ENCODE data around the gene RASD2.

The RASD2 gene

DNA sequence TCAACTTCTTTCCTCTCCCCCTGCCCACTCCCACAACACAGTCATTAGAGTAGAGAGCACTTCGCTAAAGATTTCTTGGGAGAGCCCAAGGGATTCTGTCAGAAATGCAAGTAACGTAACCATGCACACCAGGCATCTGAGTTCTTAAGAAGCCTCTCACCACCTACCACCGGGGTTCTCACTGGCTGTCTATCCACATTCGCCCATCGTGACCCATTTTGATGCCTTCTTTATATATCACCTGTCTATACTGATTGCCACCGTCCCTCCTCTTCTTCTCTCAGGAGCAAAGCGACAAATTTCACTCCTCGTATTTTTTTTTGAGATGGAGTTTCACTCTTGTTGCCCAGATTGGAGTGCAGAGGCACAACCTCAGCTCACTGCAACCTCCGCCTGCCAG, 23.9 kb upstream of the RASD2 start:
- TF ChIP-seq POLR2AphosphoS5 (IDR thresholded peaks at IDR 0.05; ENCODE audit: low read depth, low read length) (no peak), FOXP2 (optimal IDR thresholded peaks at IDR 0.05; ENCODE audit: borderline replicate concordance, extremely low read depth, extremely low read length, insufficient read depth) (no peak), SIN3A (IDR thresholded peaks at IDR 0.05; ENCODE audit: borderline replicate concordance, insufficient read depth, low read length) (no peak), TAF1 (IDR thresholded peaks at IDR 0.05; ENCODE audit: borderline replicate concordance, insufficient read depth, low read length) (no peak)
- TF ChIP-seq, protein P1, sequence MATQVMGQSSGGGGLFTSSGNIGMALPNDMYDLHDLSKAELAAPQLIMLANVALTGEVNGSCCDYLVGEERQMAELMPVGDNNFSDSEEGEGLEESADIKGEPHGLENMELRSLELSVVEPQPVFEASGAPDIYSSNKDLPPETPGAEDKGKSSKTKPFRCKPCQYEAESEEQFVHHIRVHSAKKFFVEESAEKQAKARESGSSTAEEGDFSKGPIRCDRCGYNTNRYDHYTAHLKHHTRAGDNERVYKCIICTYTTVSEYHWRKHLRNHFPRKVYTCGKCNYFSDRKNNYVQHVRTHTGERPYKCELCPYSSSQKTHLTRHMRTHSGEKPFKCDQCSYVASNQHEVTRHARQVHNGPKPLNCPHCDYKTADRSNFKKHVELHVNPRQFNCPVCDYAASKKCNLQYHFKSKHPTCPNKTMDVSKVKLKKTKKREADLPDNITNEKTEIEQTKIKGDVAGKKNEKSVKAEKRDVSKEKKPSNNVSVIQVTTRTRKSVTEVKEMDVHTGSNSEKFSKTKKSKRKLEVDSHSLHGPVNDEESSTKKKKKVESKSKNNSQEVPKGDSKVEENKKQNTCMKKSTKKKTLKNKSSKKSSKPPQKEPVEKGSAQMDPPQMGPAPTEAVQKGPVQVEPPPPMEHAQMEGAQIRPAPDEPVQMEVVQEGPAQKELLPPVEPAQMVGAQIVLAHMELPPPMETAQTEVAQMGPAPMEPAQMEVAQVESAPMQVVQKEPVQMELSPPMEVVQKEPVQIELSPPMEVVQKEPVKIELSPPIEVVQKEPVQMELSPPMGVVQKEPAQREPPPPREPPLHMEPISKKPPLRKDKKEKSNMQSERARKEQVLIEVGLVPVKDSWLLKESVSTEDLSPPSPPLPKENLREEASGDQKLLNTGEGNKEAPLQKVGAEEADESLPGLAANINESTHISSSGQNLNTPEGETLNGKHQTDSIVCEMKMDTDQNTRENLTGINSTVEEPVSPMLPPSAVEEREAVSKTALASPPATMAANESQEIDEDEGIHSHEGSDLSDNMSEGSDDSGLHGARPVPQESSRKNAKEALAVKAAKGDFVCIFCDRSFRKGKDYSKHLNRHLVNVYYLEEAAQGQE (IDR thresholded peaks at IDR 0.05; ENCODE audit: insufficient read depth in 1 of 2, low read depth in 2 of 2, low read length in 2 of 2), result no peak

DNA sequence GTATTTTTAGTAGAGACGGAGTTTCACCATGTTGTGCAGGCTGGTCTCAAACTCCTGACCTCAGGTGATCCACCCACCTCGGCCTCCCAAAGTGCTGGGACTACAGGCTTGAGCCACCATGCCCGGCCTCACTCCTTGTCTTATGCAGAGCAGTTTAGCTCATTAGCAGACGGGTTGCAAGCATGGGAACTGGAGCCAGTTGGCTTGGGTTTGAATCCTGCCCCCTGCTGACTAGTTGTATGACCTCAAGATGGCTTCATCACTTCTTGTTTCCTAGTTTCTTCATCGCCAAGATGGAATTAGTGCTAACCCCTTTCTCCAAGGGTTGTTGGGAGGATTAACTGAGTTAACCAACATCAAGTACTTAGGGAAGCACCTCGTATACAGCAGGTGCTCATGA, 23.4 kb upstream of the RASD2 start:
- no peak for TF ChIP-seq SIN3A (IDR thresholded peaks at IDR 0.05; ENCODE audit: borderline replicate concordance, insufficient read depth, low read length)
- TF ChIP-seq FOXP2 (optimal IDR thresholded peaks at IDR 0.05; ENCODE audit: borderline replicate concordance, extremely low read depth, extremely low read length, insufficient read depth), result no peak
- no peak for TF ChIP-seq TAF1 (IDR thresholded peaks at IDR 0.05; ENCODE audit: borderline replicate concordance, insufficient read depth, low read length)
- TF ChIP-seq, protein P1 (IDR thresholded peaks at IDR 0.05; ENCODE audit: insufficient read depth in 1 of 2, low read depth in 2 of 2, low read length in 2 of 2), result no peak
- no peak for TF ChIP-seq POLR2AphosphoS5 (IDR thresholded peaks at IDR 0.05; ENCODE audit: low read depth, low read length)

DNA sequence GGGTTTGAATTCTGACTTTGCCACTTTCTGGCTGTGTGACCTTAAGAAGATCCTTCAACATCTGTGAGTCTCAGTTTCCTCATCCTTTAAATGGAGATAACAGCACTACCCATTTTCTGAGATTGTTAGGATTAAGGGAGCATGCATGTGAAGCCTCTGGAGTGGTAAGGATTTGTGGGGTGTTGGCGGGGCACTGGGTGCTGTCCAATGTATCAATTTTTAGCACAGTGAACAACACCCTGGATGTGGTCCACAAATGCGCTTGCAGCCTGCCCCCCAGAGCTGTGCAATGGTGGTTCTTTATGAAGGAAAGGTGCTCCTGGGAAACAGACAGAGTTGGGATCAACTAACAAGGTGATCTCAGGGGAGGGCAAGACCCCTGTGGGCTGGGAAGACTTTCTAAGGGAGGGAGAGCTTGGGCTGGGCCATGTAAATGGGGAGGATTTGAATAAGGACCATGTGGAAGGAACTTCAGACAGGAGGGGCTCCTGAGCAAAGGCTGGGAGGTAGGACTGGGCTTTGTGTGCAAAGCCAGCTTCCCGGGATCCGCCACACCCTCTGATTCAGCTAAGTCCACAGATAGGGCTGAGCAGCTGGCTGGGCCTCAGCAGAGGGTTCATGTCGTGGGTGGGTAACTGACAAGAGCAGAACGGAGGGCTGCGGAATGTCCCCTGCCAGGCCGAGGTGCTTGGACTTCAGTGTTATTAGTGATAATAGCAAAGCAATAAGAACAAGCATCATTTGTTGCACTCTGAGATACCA, 22.7 kb upstream of the RASD2 start:
- TF ChIP-seq TAF1 (IDR thresholded peaks at IDR 0.05; ENCODE audit: borderline replicate concordance, insufficient read depth, low read length) (no peak), FOXP2 (optimal IDR thresholded peaks at IDR 0.05; ENCODE audit: borderline replicate concordance, extremely low read depth, extremely low read length, insufficient read depth) (no peak), POLR2AphosphoS5 (IDR thresholded peaks at IDR 0.05; ENCODE audit: low read depth, low read length) (no peak), SIN3A (IDR thresholded peaks at IDR 0.05; ENCODE audit: borderline replicate concordance, insufficient read depth, low read length) (no peak)
- TF ChIP-seq, protein P1 (IDR thresholded peaks at IDR 0.05; ENCODE audit: insufficient read depth in 1 of 2, low read depth in 2 of 2, low read length in 2 of 2), result no peak

DNA sequence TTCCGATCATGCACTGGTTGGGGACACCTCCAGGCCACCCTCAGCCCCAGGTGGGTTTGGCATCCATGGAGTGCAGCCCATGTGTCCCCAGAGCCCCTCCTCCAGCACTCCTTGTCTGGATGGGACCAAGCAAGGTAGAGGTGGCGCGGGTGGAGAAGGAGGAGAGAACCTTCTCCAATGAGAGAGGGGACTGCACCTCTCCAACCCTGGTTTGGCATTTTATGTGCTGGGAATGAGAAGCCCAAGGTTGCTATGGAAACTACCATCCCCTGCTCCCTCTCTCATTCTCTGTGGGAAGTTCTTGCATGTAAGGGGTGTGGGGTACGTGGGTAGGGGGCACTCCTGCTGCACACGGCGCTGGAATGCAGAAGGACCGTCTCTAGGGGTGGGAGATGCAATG, 21.8 kb upstream of the RASD2 start:
- TF ChIP-seq SIN3A (IDR thresholded peaks at IDR 0.05; ENCODE audit: borderline replicate concordance, insufficient read depth, low read length), result no peak
- no peak for TF ChIP-seq POLR2AphosphoS5 (IDR thresholded peaks at IDR 0.05; ENCODE audit: low read depth, low read length)
- TF ChIP-seq, protein P1 (IDR thresholded peaks at IDR 0.05; ENCODE audit: insufficient read depth in 1 of 2, low read depth in 2 of 2, low read length in 2 of 2), result no peak
- no peak for TF ChIP-seq FOXP2 (optimal IDR thresholded peaks at IDR 0.05; ENCODE audit: borderline replicate concordance, extremely low read depth, extremely low read length, insufficient read depth)
- no peak for TF ChIP-seq TAF1 (IDR thresholded peaks at IDR 0.05; ENCODE audit: borderline replicate concordance, insufficient read depth, low read length)
